ENCODE data around the gene RNMT.

The RNMT gene

GRCh38 chr18:13758622-13759021 is 32.1 kb downstream of the RNMT start:
- no peak overlapping the region for H2AFZ ChIP-seq (ENCODE audit: low read depth, low read length, severe bottlenecking)
- no peak overlapping the region for H3K4me3 ChIP-seq (ENCODE audit: insufficient read depth, low read length, poor library complexity, severe bottlenecking)
- 0 out of 2 replicates have a peak, but pooled peaks cover 2% of the 10 kb centered on the region for H3K36me3 ChIP-seq (ENCODE audit: low read length)
- H3K9me2 ChIP-seq (replicated peaks; ENCODE audit: insufficient read depth, low read length): no peaks in the 10 kb centered on the region
- no peak overlapping the region for H3K9ac ChIP-seq (ENCODE audit: low read length)
- H3F3A ChIP-seq (ENCODE audit: insufficient read depth): no peaks in the 10 kb centered on the region
- H3K27ac ChIP-seq (ENCODE audit: low read depth, low read length): no peak overlapping the region
- no peak overlapping the region for H3K4me2 ChIP-seq (ENCODE audit: low read depth, low read length, poor library complexity, severe bottlenecking)
- no peaks in the 10 kb centered on the region for H3K27me3 ChIP-seq (ENCODE audit: low read length)
- no peaks in the 10 kb centered on the region for H3K9me3 ChIP-seq (ENCODE audit: insufficient read depth, low read length)
- no peaks in the 10 kb centered on the region for H4K20me1 ChIP-seq (ENCODE audit: low read depth, low read length)
- no peaks in the 10 kb centered on the region for H3K79me2 ChIP-seq (ENCODE audit: insufficient read depth, low read length)
- no peak for TF ChIP-seq EZH2phosphoT487 (conservative IDR thresholded peaks at IDR 0.05; ENCODE audit: low read length)
- TF ChIP-seq, protein P1, sequence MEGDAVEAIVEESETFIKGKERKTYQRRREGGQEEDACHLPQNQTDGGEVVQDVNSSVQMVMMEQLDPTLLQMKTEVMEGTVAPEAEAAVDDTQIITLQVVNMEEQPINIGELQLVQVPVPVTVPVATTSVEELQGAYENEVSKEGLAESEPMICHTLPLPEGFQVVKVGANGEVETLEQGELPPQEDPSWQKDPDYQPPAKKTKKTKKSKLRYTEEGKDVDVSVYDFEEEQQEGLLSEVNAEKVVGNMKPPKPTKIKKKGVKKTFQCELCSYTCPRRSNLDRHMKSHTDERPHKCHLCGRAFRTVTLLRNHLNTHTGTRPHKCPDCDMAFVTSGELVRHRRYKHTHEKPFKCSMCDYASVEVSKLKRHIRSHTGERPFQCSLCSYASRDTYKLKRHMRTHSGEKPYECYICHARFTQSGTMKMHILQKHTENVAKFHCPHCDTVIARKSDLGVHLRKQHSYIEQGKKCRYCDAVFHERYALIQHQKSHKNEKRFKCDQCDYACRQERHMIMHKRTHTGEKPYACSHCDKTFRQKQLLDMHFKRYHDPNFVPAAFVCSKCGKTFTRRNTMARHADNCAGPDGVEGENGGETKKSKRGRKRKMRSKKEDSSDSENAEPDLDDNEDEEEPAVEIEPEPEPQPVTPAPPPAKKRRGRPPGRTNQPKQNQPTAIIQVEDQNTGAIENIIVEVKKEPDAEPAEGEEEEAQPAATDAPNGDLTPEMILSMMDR (IDR thresholded peaks at IDR 0.05; ENCODE audit: insufficient read depth, low read length, poor library complexity, severe bottlenecking): no peak

GRCh38 chr18:13760047-13760446 is 33.6 kb downstream of the RNMT start:
- H3K27me3 ChIP-seq (ENCODE audit: low read length): no peaks in the 10 kb centered on the region
- H3K4me2 ChIP-seq (ENCODE audit: low read depth, low read length, poor library complexity, severe bottlenecking): no peak overlapping the region
- H3K9ac ChIP-seq (ENCODE audit: low read length): no peak overlapping the region
- H2AFZ ChIP-seq (ENCODE audit: low read depth, low read length, severe bottlenecking): no peak overlapping the region
- no peaks in the 10 kb centered on the region for H3K79me2 ChIP-seq (ENCODE audit: insufficient read depth, low read length)
- H3K9me3 ChIP-seq (ENCODE audit: insufficient read depth, low read length): no peaks in the 10 kb centered on the region
- no peak overlapping the region for H3K4me3 ChIP-seq (ENCODE audit: insufficient read depth, low read length, poor library complexity, severe bottlenecking)
- no peak overlapping the region for H3K27ac ChIP-seq (ENCODE audit: low read depth, low read length)
- H4K20me1 ChIP-seq (ENCODE audit: low read depth, low read length): no peaks in the 10 kb centered on the region
- TF ChIP-seq EZH2phosphoT487 (conservative IDR thresholded peaks at IDR 0.05; ENCODE audit: low read length): no peak
- TF ChIP-seq, protein P1 (IDR thresholded peaks at IDR 0.05; ENCODE audit: insufficient read depth, low read length, poor library complexity, severe bottlenecking): no peak
- 0 out of 2 replicates have a peak, but pooled peaks cover 2% of the 10 kb centered on the region for H3K36me3 ChIP-seq (ENCODE audit: low read length)
- H3F3A ChIP-seq (ENCODE audit: insufficient read depth): no peaks in the 10 kb centered on the region
- H3K9me2 ChIP-seq (replicated peaks; ENCODE audit: insufficient read depth, low read length): no peaks in the 10 kb centered on the region

DNA sequence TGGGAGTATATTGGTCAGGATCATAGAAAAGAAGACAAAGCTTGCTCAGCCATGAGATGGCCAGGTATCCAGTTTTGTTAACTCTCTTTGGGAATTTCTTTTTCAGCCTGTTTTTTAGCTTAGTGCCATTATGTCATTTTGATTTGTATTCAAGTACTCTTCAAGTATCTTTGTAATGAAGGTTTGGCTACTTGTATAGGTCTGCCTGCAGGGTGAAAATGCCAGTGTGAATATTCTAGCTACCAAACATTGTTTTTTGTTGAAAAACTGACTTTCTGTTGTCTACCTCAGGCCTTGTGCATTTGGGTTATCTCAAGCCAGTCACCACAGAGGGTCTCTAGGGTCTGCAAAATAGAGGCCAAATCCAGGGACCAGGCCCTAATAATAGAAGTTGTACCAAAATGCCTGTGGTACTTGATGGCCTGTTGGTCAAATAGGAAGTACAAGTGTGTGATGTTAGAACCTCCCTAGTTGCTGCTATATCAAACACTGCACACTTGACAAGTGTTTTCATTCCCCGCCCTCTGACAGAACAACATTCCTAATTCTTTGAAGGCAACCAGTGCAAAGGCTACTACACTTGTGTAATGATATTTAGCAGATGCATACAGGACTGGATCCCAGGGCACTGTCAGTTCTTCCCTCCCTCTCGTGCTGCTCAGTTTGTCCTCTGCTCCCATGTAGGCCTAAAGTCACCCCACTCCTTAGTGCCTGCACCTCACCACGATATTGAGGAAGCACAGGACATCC is 36.4 kb downstream of the RNMT start:
- Histone ChIP-seq H3K27ac (ENCODE audit: low read depth, low read length) (no peak overlapping the region), H4K20me1 (ENCODE audit: low read depth, low read length) (no peaks in the 10 kb centered on the region), H3F3A (ENCODE audit: insufficient read depth) (no peaks in the 10 kb centered on the region), H3K4me3 (ENCODE audit: insufficient read depth, low read length, poor library complexity, severe bottlenecking) (no peak overlapping the region), H3K27me3 (ENCODE audit: low read length) (no peaks in the 10 kb centered on the region), H3K9ac (ENCODE audit: low read length) (no peak overlapping the region), H3K36me3 (ENCODE audit: low read length) (no peaks in the 10 kb centered on the region), H3K9me3 (ENCODE audit: insufficient read depth, low read length) (no peaks in the 10 kb centered on the region), H3K9me2 (replicated peaks; ENCODE audit: insufficient read depth, low read length) (no peaks in the 10 kb centered on the region), H3K79me2 (ENCODE audit: insufficient read depth, low read length) (no peaks in the 10 kb centered on the region), H3K4me2 (ENCODE audit: low read depth, low read length, poor library complexity, severe bottlenecking) (no peak overlapping the region), H2AFZ (ENCODE audit: low read depth, low read length, severe bottlenecking) (no peak overlapping the region)
- TF ChIP-seq, protein P1 (IDR thresholded peaks at IDR 0.05; ENCODE audit: insufficient read depth, low read length, poor library complexity, severe bottlenecking): no peak
- no peak for TF ChIP-seq EZH2phosphoT487 (conservative IDR thresholded peaks at IDR 0.05; ENCODE audit: low read length)
